NB4 (cell line): ENCODE data around the gene COPS7A.

Experiments used
- DNase-seq: peaks from one replicate; pipeline ENCODE4 v3.0.0; 2010; ENCODE audit warnings: low read depth
- H3K4me3 ChIP-seq: one replicate; pipeline ENCODE4 v1.5.1; 2011; ENCODE audit warnings: mild to moderate bottlenecking, low read depth, low read length, moderate library complexity
- MYC ChIP-seq: IDR thresholded peaks from 2 replicates; pipeline ENCODE4 v1.6.1; 2011; ENCODE audit warnings: low read depth, low read length
- POLR2A ChIP-seq: IDR thresholded peaks from 2 replicates; pipeline ENCODE4 v1.6.1; 2011; ENCODE audit warnings: mild to moderate bottlenecking; ENCODE audit not compliant: insufficient read length; ENCODE audit errors: extremely low read depth
- TF ChIP-seq, protein P1 (sequence below): IDR thresholded peaks from one replicate; pipeline ENCODE4 v1.5.1; 2012; ENCODE audit warnings: low read depth, low read length
- TF ChIP-seq, protein P2 (sequence below): IDR thresholded peaks from 2 replicates; pipeline ENCODE4 v1.6.1; 2011; ENCODE audit warnings: low read depth, low read length

Gene COPS7A

DNA sequence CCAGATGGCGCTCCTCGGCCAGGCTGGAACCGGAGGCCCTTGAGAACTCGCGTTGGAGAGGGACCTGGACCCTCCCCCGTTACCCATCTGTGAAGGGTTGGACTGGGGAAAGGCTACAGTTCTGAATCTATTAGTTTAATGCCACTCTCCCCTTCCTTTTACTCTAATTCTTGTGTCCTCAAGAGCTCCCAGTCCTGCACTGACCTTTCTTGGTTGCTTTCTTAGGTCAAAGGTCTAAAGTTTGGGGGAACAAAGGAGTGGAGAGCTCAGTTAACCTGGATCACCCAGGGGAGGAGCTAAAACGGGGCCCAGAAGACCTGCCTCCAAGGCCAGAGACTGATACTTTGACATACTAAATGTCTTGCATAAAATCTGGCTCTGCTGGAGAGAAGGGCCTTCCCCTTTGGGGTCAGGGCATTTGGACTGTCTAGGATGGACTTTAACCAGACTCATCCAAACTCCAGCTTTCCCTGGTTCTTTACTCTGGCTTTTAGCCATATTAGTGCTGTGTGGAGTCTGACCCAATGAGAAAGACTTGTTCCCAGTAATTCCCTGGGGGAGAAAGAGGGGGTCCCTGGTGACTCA is 30.0 kb downstream of the COPS7A start:
- H3K4me3 ChIP-seq: no peak overlapping the region

DNA sequence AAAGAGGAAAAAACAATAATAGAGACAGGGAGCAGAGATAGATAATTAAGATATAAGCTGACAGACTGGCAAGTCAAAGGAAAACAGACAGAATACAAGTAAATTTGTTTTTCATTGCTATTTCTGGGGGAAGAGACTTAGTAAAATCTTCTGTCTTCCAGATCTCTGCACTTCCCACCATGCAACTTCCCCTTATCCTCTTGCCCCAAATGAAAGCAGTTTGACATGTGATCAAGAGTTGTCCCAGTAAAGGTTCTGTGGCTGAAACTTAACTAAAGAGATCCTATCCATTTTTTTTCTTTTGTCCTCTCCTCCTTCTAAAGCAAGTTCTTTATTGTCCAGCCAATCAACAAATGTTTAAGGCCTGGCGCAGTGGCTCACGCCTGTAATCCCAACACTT is 30.6 kb downstream of the COPS7A start:
- TF ChIP-seq, protein P1, sequence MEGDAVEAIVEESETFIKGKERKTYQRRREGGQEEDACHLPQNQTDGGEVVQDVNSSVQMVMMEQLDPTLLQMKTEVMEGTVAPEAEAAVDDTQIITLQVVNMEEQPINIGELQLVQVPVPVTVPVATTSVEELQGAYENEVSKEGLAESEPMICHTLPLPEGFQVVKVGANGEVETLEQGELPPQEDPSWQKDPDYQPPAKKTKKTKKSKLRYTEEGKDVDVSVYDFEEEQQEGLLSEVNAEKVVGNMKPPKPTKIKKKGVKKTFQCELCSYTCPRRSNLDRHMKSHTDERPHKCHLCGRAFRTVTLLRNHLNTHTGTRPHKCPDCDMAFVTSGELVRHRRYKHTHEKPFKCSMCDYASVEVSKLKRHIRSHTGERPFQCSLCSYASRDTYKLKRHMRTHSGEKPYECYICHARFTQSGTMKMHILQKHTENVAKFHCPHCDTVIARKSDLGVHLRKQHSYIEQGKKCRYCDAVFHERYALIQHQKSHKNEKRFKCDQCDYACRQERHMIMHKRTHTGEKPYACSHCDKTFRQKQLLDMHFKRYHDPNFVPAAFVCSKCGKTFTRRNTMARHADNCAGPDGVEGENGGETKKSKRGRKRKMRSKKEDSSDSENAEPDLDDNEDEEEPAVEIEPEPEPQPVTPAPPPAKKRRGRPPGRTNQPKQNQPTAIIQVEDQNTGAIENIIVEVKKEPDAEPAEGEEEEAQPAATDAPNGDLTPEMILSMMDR: no peak
- TF ChIP-seq, protein P2, sequence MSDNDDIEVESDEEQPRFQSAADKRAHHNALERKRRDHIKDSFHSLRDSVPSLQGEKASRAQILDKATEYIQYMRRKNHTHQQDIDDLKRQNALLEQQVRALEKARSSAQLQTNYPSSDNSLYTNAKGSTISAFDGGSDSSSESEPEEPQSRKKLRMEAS: no peak
- no peak for TF ChIP-seq MYC
- TF ChIP-seq POLR2A: no peak
- H3K4me3 ChIP-seq: no peak overlapping the region
- DNase-seq: no peak

More for the DNA sequence above, 30.0 kb downstream of the COPS7A start:
- TF ChIP-seq, protein P1: no peak
- TF ChIP-seq POLR2A (no peak), MYC (no peak)
- TF ChIP-seq, protein P2: no peak
- no peak for DNase-seq

- TF ChIP-seq, protein P1: no peak
- TF ChIP-seq MYC: no peak
- TF ChIP-seq, protein P2: no peak
- no peak for TF ChIP-seq POLR2A
- H3K4me3 ChIP-seq: no peak overlapping the region
- no peak for DNase-seq
Observed at GRCh38 chr12:6757028-6757690, 33.3 kb downstream of the COPS7A start.

GRCh38 chr12:6758506-6759095 is 34.8 kb downstream of the COPS7A start:
- no peak for DNase-seq
- TF ChIP-seq, protein P2: no peak
- TF ChIP-seq, protein P1: no peak
- no peak for TF ChIP-seq POLR2A
- no peak for TF ChIP-seq MYC
- H3K4me3 ChIP-seq: no peak overlapping the region

- TF ChIP-seq MYC: no peak
- TF ChIP-seq, protein P2: no peak
- TF ChIP-seq, protein P1: no peak
- no peak for TF ChIP-seq POLR2A
- H3K4me3 ChIP-seq: no peak overlapping the region
- no peak for DNase-seq
Observed at GRCh38 chr12:6759741-6760140, 35.9 kb downstream of the COPS7A start.
